Activated CD4-positive, alpha-beta memory T cell treated with anti-CD3 and anti-CD28 coated beads for 36 hours (primary cell): ENCODE results near the gene OGFOD3. TPM values are rescaled to one million over a fixed set of nuclear protein-coding genes. Genes with fewer than 3 reads are reported as not detected.

Experiments
- total RNA-seq, 2 experiments: library from RNA; stranded (reverse); gene quantifications; one replicate each; pipeline ENCODE4 v1.2.3, GENCODE V29; 2021

Gene OGFOD3
- total RNA-seq, 2 experiments from 2014 or later, result 29.7 to 32.2 TPM

Other genes starting within 250 kb of the OGFOD3 start
- gene CCDC57, start 205.7 kb downstream of the OGFOD3 start, total RNA-seq, result 10 to 100 TPM; 49.6 to 51.7 TPM
- gene SLC16A3, start 189.5 kb downstream of the OGFOD3 start, total RNA-seq, result 10 to 100 TPM; 97.4 to 99.7 TPM
- gene CSNK1D, start 144.9 kb downstream of the OGFOD3 start, total RNA-seq, result 100 to 1,000 TPM; 110 to 111 TPM
- gene CD7, start 101.0 kb downstream of the OGFOD3 start, total RNA-seq, result 100 to 1,000 TPM; 570 to 574 TPM
- 10 to 100 TPM; 12.2 to 12.7 TPM for gene SECTM1, start 84.8 kb downstream of the OGFOD3 start, total RNA-seq
- gene TEX19, start 59.3 kb downstream of the OGFOD3 start, total RNA-seq, result not detected
- not detected for gene UTS2R, start 46.8 kb downstream of the OGFOD3 start, total RNA-seq
- 10 to 100 TPM; 21.7 to 26.0 TPM for gene HEXD, start 239 bp downstream of the OGFOD3 start, total RNA-seq
- gene CYBC1, start 32.2 kb upstream of the OGFOD3 start, total RNA-seq, result 100 to 1,000 TPM; 333 to 343 TPM
- gene NARF, start 40.2 kb upstream of the OGFOD3 start, total RNA-seq, result 100 to 1,000 TPM; 101 to 110 TPM
- gene FOXK2, start 101.1 kb upstream of the OGFOD3 start, total RNA-seq, result 10 to 100 TPM; 49.3 to 60.8 TPM
- 10 to 100 TPM; 42.8 to 43.0 TPM for gene WDR45B, start 229.9 kb upstream of the OGFOD3 start, total RNA-seq